ENCODE measurements around the gene ARHGDIB. TPM values are rescaled to one million over a fixed set of nuclear protein-coding genes. Genes with fewer than 3 reads are reported as not detected.
A peak's percentile ranks its signal among the peaks of the same experiment; 100 is the strongest.

Gene ARHGDIB
- total and polyA plus RNA-seq, 10 of the 15 experiments (the other 5 are each of a cell fraction or from before 2014, with no cell fraction given): 796 to 2,849 (median 1,346) TPM

DNA sequence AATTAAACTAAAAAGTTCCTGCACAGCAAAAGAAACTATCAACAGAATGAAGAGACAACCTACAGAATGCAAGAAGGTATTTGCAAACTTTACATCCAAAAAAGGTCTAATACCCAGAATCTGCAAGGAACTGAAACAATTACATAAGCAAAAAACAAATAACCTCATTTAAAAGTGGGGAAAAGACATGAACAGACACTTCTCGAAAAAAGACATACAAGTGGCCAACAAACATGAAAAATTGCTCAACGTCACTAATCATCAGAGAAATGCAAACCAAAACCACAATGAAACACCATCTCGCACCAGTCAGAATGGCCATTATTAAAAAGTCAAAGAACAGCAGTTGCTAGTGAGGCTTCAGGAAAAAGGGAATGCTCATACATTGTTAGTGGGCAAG lies 26.6 kb upstream of the ARHGDIB start (continued):
- TF ChIP-seq, protein P1, sequence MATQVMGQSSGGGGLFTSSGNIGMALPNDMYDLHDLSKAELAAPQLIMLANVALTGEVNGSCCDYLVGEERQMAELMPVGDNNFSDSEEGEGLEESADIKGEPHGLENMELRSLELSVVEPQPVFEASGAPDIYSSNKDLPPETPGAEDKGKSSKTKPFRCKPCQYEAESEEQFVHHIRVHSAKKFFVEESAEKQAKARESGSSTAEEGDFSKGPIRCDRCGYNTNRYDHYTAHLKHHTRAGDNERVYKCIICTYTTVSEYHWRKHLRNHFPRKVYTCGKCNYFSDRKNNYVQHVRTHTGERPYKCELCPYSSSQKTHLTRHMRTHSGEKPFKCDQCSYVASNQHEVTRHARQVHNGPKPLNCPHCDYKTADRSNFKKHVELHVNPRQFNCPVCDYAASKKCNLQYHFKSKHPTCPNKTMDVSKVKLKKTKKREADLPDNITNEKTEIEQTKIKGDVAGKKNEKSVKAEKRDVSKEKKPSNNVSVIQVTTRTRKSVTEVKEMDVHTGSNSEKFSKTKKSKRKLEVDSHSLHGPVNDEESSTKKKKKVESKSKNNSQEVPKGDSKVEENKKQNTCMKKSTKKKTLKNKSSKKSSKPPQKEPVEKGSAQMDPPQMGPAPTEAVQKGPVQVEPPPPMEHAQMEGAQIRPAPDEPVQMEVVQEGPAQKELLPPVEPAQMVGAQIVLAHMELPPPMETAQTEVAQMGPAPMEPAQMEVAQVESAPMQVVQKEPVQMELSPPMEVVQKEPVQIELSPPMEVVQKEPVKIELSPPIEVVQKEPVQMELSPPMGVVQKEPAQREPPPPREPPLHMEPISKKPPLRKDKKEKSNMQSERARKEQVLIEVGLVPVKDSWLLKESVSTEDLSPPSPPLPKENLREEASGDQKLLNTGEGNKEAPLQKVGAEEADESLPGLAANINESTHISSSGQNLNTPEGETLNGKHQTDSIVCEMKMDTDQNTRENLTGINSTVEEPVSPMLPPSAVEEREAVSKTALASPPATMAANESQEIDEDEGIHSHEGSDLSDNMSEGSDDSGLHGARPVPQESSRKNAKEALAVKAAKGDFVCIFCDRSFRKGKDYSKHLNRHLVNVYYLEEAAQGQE (IDR thresholded peaks at IDR 0.05; ENCODE audit: low read depth, low read length): no peak
- TF ChIP-seq SREBF2 (IDR thresholded peaks at IDR 0.05; ENCODE audit: low read length) (no peak), SUPT20H (IDR thresholded peaks at IDR 0.05; ENCODE audit: borderline replicate concordance, control insufficient read depth, low read depth, low read length) (no peak), BRCA1 (IDR thresholded peaks at IDR 0.05; ENCODE audit: low read depth, low read length) (no peak), SMAD1 (IDR thresholded peaks at IDR 0.05; ENCODE audit: low read depth, partially characterized antibody) (no peak), POU2F2 (IDR thresholded peaks at IDR 0.05; ENCODE audit: borderline replicate concordance, low read depth, low read length) (0 out of 3 replicates have a peak, but pooled peaks have one; percentile 38), MYC (IDR thresholded peaks at IDR 0.05; ENCODE audit: insufficient read depth, insufficient read length, insufficient replicate concordance, low read length, severe bottlenecking) (no peak), PAX8 (IDR thresholded peaks at IDR 0.05) (no peak), DPF2 (IDR thresholded peaks at IDR 0.05) (no peak), ZSCAN29 (IDR thresholded peaks at IDR 0.05) (no peak), RAD21 (IDR thresholded peaks at IDR 0.05; ENCODE audit: insufficient read depth, low read depth, low read length) (no peak), STAT1 (conservative IDR thresholded peaks at IDR 0.05) (no peak), RBBP5 (conservative IDR thresholded peaks at IDR 0.05) (no peak), FOXK2 (IDR thresholded peaks at IDR 0.05) (no peak), NFYB (IDR thresholded peaks at IDR 0.05; ENCODE audit: insufficient read depth, low read depth, low read length) (no peak), MEF2B (IDR thresholded peaks at IDR 0.05; ENCODE audit: partially characterized antibody, poor library complexity, severe bottlenecking) (no peak), ESRRA (IDR thresholded peaks at IDR 0.05; ENCODE audit: low read length) (no peak)
- TF ChIP-seq, protein P2, sequence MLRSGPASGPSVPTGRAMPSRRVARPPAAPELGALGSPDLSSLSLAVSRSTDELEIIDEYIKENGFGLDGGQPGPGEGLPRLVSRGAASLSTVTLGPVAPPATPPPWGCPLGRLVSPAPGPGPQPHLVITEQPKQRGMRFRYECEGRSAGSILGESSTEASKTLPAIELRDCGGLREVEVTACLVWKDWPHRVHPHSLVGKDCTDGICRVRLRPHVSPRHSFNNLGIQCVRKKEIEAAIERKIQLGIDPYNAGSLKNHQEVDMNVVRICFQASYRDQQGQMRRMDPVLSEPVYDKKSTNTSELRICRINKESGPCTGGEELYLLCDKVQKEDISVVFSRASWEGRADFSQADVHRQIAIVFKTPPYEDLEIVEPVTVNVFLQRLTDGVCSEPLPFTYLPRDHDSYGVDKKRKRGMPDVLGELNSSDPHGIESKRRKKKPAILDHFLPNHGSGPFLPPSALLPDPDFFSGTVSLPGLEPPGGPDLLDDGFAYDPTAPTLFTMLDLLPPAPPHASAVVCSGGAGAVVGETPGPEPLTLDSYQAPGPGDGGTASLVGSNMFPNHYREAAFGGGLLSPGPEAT (IDR thresholded peaks at IDR 0.05; ENCODE audit: low read depth): 0 out of 2 replicates have a peak, but pooled peaks have one; percentile 33
- TF ChIP-seq, protein P3, sequence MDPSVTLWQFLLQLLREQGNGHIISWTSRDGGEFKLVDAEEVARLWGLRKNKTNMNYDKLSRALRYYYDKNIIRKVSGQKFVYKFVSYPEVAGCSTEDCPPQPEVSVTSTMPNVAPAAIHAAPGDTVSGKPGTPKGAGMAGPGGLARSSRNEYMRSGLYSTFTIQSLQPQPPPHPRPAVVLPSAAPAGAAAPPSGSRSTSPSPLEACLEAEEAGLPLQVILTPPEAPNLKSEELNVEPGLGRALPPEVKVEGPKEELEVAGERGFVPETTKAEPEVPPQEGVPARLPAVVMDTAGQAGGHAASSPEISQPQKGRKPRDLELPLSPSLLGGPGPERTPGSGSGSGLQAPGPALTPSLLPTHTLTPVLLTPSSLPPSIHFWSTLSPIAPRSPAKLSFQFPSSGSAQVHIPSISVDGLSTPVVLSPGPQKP (IDR thresholded peaks at IDR 0.05; ENCODE audit: low read depth, low read length): no peak
- TF ChIP-seq, protein P4, sequence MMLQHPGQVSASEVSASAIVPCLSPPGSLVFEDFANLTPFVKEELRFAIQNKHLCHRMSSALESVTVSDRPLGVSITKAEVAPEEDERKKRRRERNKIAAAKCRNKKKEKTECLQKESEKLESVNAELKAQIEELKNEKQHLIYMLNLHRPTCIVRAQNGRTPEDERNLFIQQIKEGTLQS (IDR thresholded peaks at IDR 0.05; ENCODE audit: borderline replicate concordance, extremely low read depth, low read depth, low read length): no peak
- TF ChIP-seq, protein P5, sequence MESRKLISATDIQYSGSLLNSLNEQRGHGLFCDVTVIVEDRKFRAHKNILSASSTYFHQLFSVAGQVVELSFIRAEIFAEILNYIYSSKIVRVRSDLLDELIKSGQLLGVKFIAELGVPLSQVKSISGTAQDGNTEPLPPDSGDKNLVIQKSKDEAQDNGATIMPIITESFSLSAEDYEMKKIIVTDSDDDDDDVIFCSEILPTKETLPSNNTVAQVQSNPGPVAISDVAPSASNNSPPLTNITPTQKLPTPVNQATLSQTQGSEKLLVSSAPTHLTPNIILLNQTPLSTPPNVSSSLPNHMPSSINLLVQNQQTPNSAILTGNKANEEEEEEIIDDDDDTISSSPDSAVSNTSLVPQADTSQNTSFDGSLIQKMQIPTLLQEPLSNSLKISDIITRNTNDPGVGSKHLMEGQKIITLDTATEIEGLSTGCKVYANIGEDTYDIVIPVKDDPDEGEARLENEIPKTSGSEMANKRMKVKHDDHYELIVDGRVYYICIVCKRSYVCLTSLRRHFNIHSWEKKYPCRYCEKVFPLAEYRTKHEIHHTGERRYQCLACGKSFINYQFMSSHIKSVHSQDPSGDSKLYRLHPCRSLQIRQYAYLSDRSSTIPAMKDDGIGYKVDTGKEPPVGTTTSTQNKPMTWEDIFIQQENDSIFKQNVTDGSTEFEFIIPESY (IDR thresholded peaks at IDR 0.05): no peak

Measured in GM12878 (cell line).